Measurements from ENCODE around the gene DMD. TPM values are rescaled to one million over a fixed set of nuclear protein-coding genes. Genes with fewer than 3 reads are reported as not detected.

Gene DMD
- polyA plus RNA-seq, 3 donors: 0.23 TPM; not detected in 2

DNA sequence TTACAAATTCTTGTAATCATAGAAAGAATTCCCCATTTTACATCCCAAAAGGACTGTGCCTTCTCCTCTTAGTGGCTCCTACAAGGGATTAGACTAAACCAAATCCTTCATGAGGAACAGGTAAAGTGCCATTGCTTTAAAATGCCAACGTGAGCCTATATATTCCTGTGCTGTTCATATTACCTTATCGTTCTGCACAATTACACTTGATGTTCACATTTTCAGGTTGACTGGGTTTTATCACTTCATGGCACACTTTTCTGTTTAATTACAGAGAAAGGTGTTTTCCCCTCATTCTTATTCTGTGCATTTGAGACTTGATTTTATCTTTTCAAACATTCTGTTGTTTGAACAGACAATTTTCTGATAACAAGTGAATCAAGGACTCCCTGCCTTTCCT is 1493.9 kb downstream of the DMD start:
- TF ChIP-seq, protein P1, sequence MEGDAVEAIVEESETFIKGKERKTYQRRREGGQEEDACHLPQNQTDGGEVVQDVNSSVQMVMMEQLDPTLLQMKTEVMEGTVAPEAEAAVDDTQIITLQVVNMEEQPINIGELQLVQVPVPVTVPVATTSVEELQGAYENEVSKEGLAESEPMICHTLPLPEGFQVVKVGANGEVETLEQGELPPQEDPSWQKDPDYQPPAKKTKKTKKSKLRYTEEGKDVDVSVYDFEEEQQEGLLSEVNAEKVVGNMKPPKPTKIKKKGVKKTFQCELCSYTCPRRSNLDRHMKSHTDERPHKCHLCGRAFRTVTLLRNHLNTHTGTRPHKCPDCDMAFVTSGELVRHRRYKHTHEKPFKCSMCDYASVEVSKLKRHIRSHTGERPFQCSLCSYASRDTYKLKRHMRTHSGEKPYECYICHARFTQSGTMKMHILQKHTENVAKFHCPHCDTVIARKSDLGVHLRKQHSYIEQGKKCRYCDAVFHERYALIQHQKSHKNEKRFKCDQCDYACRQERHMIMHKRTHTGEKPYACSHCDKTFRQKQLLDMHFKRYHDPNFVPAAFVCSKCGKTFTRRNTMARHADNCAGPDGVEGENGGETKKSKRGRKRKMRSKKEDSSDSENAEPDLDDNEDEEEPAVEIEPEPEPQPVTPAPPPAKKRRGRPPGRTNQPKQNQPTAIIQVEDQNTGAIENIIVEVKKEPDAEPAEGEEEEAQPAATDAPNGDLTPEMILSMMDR (IDR thresholded peaks at IDR 0.05): no peak
- Histone ChIP-seq H2AFZ (ENCODE audit: insufficient read depth, low read depth, low read length, poor library complexity, severe bottlenecking) (no peak overlapping the region), H4K20me1 (ENCODE audit: insufficient read depth, low read length) (no peaks in the 10 kb centered on the region), H3K27me3 (ENCODE audit: control insufficient read depth in 2 of 2, insufficient read depth in 2 of 2, low read length in 2 of 2) (no peaks in the 10 kb centered on the region), H3K9ac (ENCODE audit: insufficient read depth, low read length, poor library complexity, severe bottlenecking) (no peak overlapping the region), H3K79me2 (ENCODE audit: insufficient read depth, low read length) (no peaks in the 10 kb centered on the region), H3K36me3 (replicated peaks in 1 of 2; ENCODE audit: control insufficient read depth in 1 of 2, insufficient read depth in 2 of 2, low read length in 2 of 2) (no peaks in the 10 kb centered on the region), H3K4me3 (replicated peaks in 1 of 3; ENCODE audit: low read depth in 2 of 3, low read length in 3 of 3) (no peak overlapping the region), H3K4me2 (replicated peaks; ENCODE audit: extremely low read depth, low read length, poor library complexity, severe bottlenecking) (no peak overlapping the region), H3K27ac (ENCODE audit: low read depth in 1 of 2, low read length in 2 of 2) (no peak overlapping the region), H3K9me3 (replicated peaks in 1 of 2; ENCODE audit: control insufficient read depth in 1 of 2, insufficient read depth in 1 of 2, low read length in 2 of 2) (no peaks in the 10 kb centered on the region), H3K4me1 (ENCODE audit: control insufficient read depth in 1 of 2, insufficient read depth in 2 of 2, low read length in 2 of 2) (no peaks in the 10 kb centered on the region)
- Mint-ChIP-seq H3K36me3 (no peaks in the 10 kb centered on the region), H3K27ac (no peak overlapping the region), H3K4me1 (no peaks in the 10 kb centered on the region), H3K4me3 (no peak overlapping the region), H3K9me3 (peaks cover 0 to 5% (median 0%) of the 10 kb centered on the region in 7 donors), H3K27me3 (ENCODE audit: low read depth in 3 of 3) (peaks cover 0 to 2% (median 0%) of the 10 kb centered on the region in 3 donors)
- WGBS (ENCODE audit: insufficient coverage): no CpG with 5 or more reads among the region's 2 CpGs
- intact Hi-C loops (cut with micrococcal nuclease): no loop called here
- DNase-seq: no peak

DNA sequence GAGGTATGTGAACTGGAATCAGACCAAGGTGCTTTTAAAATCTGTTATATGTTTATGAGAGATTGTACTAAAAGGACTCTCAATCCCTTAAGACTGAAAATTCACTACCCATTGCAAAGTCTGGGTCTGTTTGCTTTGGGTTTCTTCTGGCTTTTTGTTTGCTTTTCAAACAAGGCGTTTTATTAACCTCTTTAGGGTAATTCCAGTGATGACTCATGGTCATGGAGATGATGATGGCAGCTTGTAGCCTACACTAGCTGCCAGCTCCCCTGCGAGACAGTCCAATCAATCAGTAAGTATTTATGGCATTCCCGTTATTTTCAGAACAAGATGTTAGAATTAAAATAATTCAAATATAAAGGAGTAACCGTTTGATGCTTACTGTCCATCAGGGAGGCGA is 1495.7 kb downstream of the DMD start:
- H3K9ac ChIP-seq (ENCODE audit: insufficient read depth, low read length, poor library complexity, severe bottlenecking): no peak overlapping the region
- H2AFZ ChIP-seq (ENCODE audit: insufficient read depth, low read depth, low read length, poor library complexity, severe bottlenecking): no peak overlapping the region
- no peaks in the 10 kb centered on the region for H3K9me3 ChIP-seq (replicated peaks in 1 of 2; ENCODE audit: control insufficient read depth in 1 of 2, insufficient read depth in 1 of 2, low read length in 2 of 2)
- intact Hi-C loops (cut with micrococcal nuclease): no loop called here
- peaks cover 0 to 4% (median 0%) of the 10 kb centered on the region in 7 donors for H3K9me3 Mint-ChIP-seq
- peaks cover 0 to 2% (median 0%) of the 10 kb centered on the region in 3 donors for H3K27me3 Mint-ChIP-seq (ENCODE audit: low read depth in 3 of 3)
- no peaks in the 10 kb centered on the region for H3K36me3 ChIP-seq (replicated peaks in 1 of 2; ENCODE audit: control insufficient read depth in 1 of 2, insufficient read depth in 2 of 2, low read length in 2 of 2)
- no peaks in the 10 kb centered on the region for H4K20me1 ChIP-seq (ENCODE audit: insufficient read depth, low read length)
- TF ChIP-seq, protein P1 (IDR thresholded peaks at IDR 0.05): no peak
- H3K27me3 ChIP-seq (ENCODE audit: control insufficient read depth in 2 of 2, insufficient read depth in 2 of 2, low read length in 2 of 2): no peaks in the 10 kb centered on the region
- WGBS (ENCODE audit: insufficient coverage): no CpG with 5 or more reads among the region's 5 CpGs
- no peak overlapping the region for H3K4me2 ChIP-seq (replicated peaks; ENCODE audit: extremely low read depth, low read length, poor library complexity, severe bottlenecking)
- H3K27ac ChIP-seq (ENCODE audit: low read depth in 1 of 2, low read length in 2 of 2): no peak overlapping the region
- H3K4me1 Mint-ChIP-seq: no peaks in the 10 kb centered on the region
- H3K79me2 ChIP-seq (ENCODE audit: insufficient read depth, low read length): no peaks in the 10 kb centered on the region
- H3K4me3 Mint-ChIP-seq: no peak overlapping the region
- no peaks in the 10 kb centered on the region for H3K4me1 ChIP-seq (ENCODE audit: control insufficient read depth in 1 of 2, insufficient read depth in 2 of 2, low read length in 2 of 2)
- DNase-seq: no peak
- H3K4me3 ChIP-seq (replicated peaks in 1 of 3; ENCODE audit: low read depth in 2 of 3, low read length in 3 of 3): no peak overlapping the region
- H3K36me3 Mint-ChIP-seq: no peaks in the 10 kb centered on the region
- no peak overlapping the region for H3K27ac Mint-ChIP-seq

Measured in CD14-positive monocyte (primary cell).